Hepatocyte (in vitro differentiated cells): ENCODE data around the gene OPA3. TPM values are rescaled to one million over a fixed set of nuclear protein-coding genes. Genes with fewer than 3 reads are reported as not detected.

Source experiments
- DNase-seq: peaks from one replicate; pipeline ENCODE4 v3.0.0-alpha.2; 2016; ENCODE audit warnings: low spot score
- H2AFZ ChIP-seq: fragments of 200-600 bp; sonication (generic); 2 replicates; pipeline ENCODE4 v1.6.0; 2016; ENCODE audit warnings: antibody characterized with exemption, mild to moderate bottlenecking
- H3K27ac ChIP-seq: fragments of 200-600 bp; sonication (generic); 2 replicates; pipeline ENCODE4 v1.5.1; 2016; ENCODE audit warnings: mild to moderate bottlenecking
- H3K27me3 ChIP-seq: fragments of 200-600 bp; sonication (generic); 2 replicates; pipeline ENCODE4 v1.6.1; 2016
- H3K36me3 ChIP-seq: fragments of 200-600 bp; sonication (generic); replicated peaks from 2 replicates; pipeline ENCODE4 v1.5.1; 2016; ENCODE audit warnings: low read depth; ENCODE audit not compliant: insufficient read depth
- H3K4me1 ChIP-seq: fragments of 200-600 bp; sonication (generic); 2 replicates; pipeline ENCODE4 v1.5.1; 2016; ENCODE audit warnings: mild to moderate bottlenecking, moderate library complexity; ENCODE audit not compliant: insufficient read depth
- H3K4me2 ChIP-seq: fragments of 200-600 bp; sonication (generic); 2 replicates; pipeline ENCODE4 v1.6.0; 2016
- H3K4me3 ChIP-seq: fragments of 200-600 bp; sonication (generic); 2 replicates; pipeline ENCODE4 v1.5.1; 2016; ENCODE audit warnings: mild to moderate bottlenecking
- H3K79me2 ChIP-seq: fragments of 200-600 bp; sonication (generic); 2 replicates; pipeline ENCODE4 v1.6.0; 2017; ENCODE audit warnings: mild to moderate bottlenecking
- H3K9me2 ChIP-seq: fragments of 200-600 bp; sonication (generic); replicated peaks from 2 replicates; pipeline ENCODE4 v1.6.0; 2017; ENCODE audit warnings: mild to moderate bottlenecking; ENCODE audit not compliant: insufficient read depth
- H3K9me3 ChIP-seq: fragments of 200-600 bp; sonication (generic); 2 replicates; pipeline ENCODE4 v1.5.1; 2016; ENCODE audit warnings: low read depth, mild to moderate bottlenecking
- H4K20me1 ChIP-seq: fragments of 200-600 bp; sonication (generic); 2 replicates; pipeline ENCODE4 v1.6.0; 2016; ENCODE audit warnings: mild to moderate bottlenecking; ENCODE audit not compliant: insufficient read depth, poor library complexity, severe bottlenecking
- EZH2 ChIP-seq: fragments of 200-600 bp; sonication (generic); IDR thresholded peaks from 2 replicates; pipeline ENCODE4 v1.6.1; 2016; ENCODE audit warnings: antibody characterized with exemption, mild to moderate bottlenecking, borderline replicate concordance
- EZH2phosphoT487 ChIP-seq: fragments of 200-600 bp; sonication (generic); IDR thresholded peaks from one replicate; pipeline ENCODE4 v1.6.1; 2018; ENCODE audit warnings: antibody characterized with exemption, mild to moderate bottlenecking, low read depth, moderate library complexity; ENCODE audit not compliant: unreplicated experiment, severe bottlenecking
- WGBS: methylation state at CpG from one replicate; pipeline ENCODE4 v1.1.6; 2016; ENCODE audit warnings: low lambda C conversion rate; ENCODE audit errors: missing lambda C conversion rate; 5-methylcytosine and 5-hydroxymethylcytosine counted together
- polyA plus RNA-seq: library from polyadenylated mRNA; unstranded; fragments of >200 nt; fragmentation: Nextera tagmentation; extraction: Ambion mirVana; gene quantifications from 2 replicates; pipeline ENCODE4 v1.2.1, GENCODE V29; 2016
- total RNA-seq: library from RNA; depleted of rRNA; stranded (reverse); fragments of >200 nt; gene quantifications from 2 replicates; pipeline ENCODE4 v1.2.3, GENCODE V29; 2014
- TF ChIP-seq, protein P1 (sequence below): fragments of 200-600 bp; sonication (generic); IDR thresholded peaks from 2 replicates; pipeline ENCODE4 v1.5.1; 2016; ENCODE audit warnings: antibody characterized with exemption, mild to moderate bottlenecking; ENCODE audit not compliant: poor library complexity

Gene OPA3
- total and polyA plus RNA-seq, 2 experiments from 2014 or later = 15.0 to 15.1 TPM

DNA sequence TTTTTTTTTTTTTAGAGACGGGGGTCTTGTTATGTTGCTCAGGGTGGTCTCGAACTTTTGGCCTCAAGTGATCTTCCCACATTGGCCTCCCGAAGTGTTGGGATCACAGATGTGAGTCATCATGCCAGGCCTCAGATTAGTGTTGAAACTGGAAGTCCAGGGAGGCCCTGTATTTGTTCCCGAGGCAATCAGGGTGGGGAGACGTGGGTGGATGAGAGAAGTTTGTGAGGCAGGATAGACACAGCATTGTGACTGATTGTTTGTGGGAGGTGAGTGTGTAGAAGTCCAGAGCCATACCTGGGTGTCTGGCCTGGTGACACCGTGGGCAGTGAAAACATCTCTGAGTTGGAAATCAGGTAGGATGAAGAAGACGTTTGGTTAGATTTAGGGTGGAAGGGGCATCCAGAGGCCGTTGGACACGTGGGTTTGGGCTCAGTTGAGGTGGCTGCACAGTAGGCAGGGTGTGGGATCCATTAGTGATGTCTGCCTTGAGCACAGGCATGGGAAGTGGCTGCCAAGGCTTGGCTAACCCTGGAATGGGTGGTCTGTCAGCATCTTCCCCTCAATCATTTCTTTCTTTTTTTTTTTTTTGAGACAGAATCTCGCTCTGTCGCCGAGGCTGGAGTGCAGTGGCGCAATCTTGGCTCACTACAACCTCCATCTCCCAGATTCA lies 100.2 kb downstream of the OPA3 start:
- no peak overlapping the region for H3K4me3 ChIP-seq
- H2AFZ ChIP-seq = no peak overlapping the region
- H3K79me2 ChIP-seq = no peaks in the 10 kb centered on the region
- H3K9me3 ChIP-seq = no peaks in the 10 kb centered on the region
- H3K9me2 ChIP-seq = no peaks in the 10 kb centered on the region
- 79% methylated on average over 13 of the region's 13 CpGs for WGBS
- no peaks in the 10 kb centered on the region for H3K36me3 ChIP-seq
- no peaks in the 10 kb centered on the region for H3K27me3 ChIP-seq
- no peak overlapping the region for H3K4me2 ChIP-seq
- DNase-seq = no peak
- no peaks in the 10 kb centered on the region for H3K4me1 ChIP-seq
- no peaks in the 10 kb centered on the region for H4K20me1 ChIP-seq
- TF ChIP-seq EZH2phosphoT487 (no peak), EZH2 (no peak)
- TF ChIP-seq, protein P1, sequence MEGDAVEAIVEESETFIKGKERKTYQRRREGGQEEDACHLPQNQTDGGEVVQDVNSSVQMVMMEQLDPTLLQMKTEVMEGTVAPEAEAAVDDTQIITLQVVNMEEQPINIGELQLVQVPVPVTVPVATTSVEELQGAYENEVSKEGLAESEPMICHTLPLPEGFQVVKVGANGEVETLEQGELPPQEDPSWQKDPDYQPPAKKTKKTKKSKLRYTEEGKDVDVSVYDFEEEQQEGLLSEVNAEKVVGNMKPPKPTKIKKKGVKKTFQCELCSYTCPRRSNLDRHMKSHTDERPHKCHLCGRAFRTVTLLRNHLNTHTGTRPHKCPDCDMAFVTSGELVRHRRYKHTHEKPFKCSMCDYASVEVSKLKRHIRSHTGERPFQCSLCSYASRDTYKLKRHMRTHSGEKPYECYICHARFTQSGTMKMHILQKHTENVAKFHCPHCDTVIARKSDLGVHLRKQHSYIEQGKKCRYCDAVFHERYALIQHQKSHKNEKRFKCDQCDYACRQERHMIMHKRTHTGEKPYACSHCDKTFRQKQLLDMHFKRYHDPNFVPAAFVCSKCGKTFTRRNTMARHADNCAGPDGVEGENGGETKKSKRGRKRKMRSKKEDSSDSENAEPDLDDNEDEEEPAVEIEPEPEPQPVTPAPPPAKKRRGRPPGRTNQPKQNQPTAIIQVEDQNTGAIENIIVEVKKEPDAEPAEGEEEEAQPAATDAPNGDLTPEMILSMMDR = no peak
- H3K27ac ChIP-seq = no peak overlapping the region

DNA sequence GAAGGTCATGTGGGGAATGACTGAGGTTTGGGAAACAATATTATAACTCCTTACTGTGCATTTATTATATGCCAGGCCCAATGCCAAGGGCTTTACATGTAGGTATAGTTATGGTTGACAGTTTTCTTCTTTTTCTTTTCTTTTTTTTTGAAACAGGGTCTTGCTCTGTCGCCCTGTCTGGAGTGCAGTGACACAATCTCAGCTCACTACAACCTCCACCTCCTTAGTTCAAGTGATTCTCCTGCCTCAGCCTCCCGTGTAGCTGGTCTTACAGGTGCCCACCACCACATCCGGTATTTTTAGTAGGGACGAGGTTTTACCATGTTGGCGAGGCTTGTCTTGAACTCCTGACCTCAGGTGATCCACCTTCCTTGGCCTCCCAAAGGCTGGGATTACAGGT lies 101.6 kb downstream of the OPA3 start:
- Histone ChIP-seq H3K4me3 (no peak overlapping the region), H3K36me3 (no peaks in the 10 kb centered on the region), H4K20me1 (no peaks in the 10 kb centered on the region), H3K9me2 (no peaks in the 10 kb centered on the region), H3K79me2 (no peaks in the 10 kb centered on the region), H3K4me1 (no peaks in the 10 kb centered on the region), H2AFZ (no peak overlapping the region), H3K27me3 (no peaks in the 10 kb centered on the region), H3K4me2 (no peak overlapping the region), H3K27ac (no peak overlapping the region), H3K9me3 (no peaks in the 10 kb centered on the region)
- TF ChIP-seq, protein P1 = no peak
- TF ChIP-seq EZH2 (no peak), EZH2phosphoT487 (no peak)
- 92% methylated on average over 5 of the region's 5 CpGs for WGBS
- DNase-seq = no peak

- Histone ChIP-seq H3K9me3 (no peaks in the 10 kb centered on the region), H3K4me1 (no peaks in the 10 kb centered on the region), H3K36me3 (no peaks in the 10 kb centered on the region), H3K9me2 (no peaks in the 10 kb centered on the region), H3K79me2 (no peaks in the 10 kb centered on the region), H3K4me3 (peak overlapping the region; percentile 51), H3K27me3 (no peaks in the 10 kb centered on the region), H3K27ac (peak overlapping the region; percentile 95), H4K20me1 (no peaks in the 10 kb centered on the region), H2AFZ (peak overlapping the region; percentile 66), H3K4me2 (peak overlapping the region; percentile 73)
- peak; percentile 90 for DNase-seq
- no peak for TF ChIP-seq EZH2phosphoT487
- TF ChIP-seq, protein P1 = peak; percentile 98
- TF ChIP-seq EZH2 = no peak
- WGBS = 1% methylated on average over 39 of the region's 39 CpGs
These were observed 106.0 kb downstream of the OPA3 start for GRCh38 chr19:45478454-45479238.
